Stimulated activated naive CD8-positive, alpha-beta T cell treated with anti-CD3 and anti-CD28 coated beads, Interleukin-15, amount 100 ng/mL, for 72 hours (primary cell): ENCODE results near the gene CELF1.
"Not testable (repeated sequence)": the region's sequence is repeated elsewhere in the genome, so short reads cannot be mapped to it uniquely, and the experiment has no call there.

Experiments
- ATAC-seq: fragments of 150-1000 bp; cut with Tn5 transposase; 2 replicates; pipeline ENCODE4 v1.10.0; 2021; ENCODE audit warnings: mild to moderate bottlenecking, moderate library complexity
- DNase-seq, 2 donors: peaks; one replicate each; pipeline ENCODE4 v3.0.0; 2021 to 2022
- H3K27ac Mint-ChIP-seq, 2 donors: one replicate each; pipeline ENCODE4 v1.8.0; 2022; ENCODE audit warnings: mild to moderate bottlenecking in 2 of 2, mixed read lengths in 2 of 2, moderate library complexity in 2 of 2
- H3K27me3 Mint-ChIP-seq: one replicate; pipeline ENCODE4 v1.8.0; 2022; ENCODE audit warnings: mixed read lengths
- H3K4me1 Mint-ChIP-seq: one replicate; pipeline ENCODE4 v1.8.0; 2022; ENCODE audit warnings: mild to moderate bottlenecking, mixed read lengths
- H3K4me3 Mint-ChIP-seq, 2 donors: one replicate each; pipeline ENCODE4 v1.8.0; 2022; ENCODE audit warnings: mild to moderate bottlenecking in 2 of 2, mixed read lengths in 2 of 2, moderate library complexity in 1 of 2
- H3K9me3 Mint-ChIP-seq, 2 donors: one replicate each; pipeline ENCODE4 v1.8.0; 2022; ENCODE audit warnings: mixed read lengths in 2 of 2

Gene CELF1

GRCh38 chr11:47469361-47470179 is 83.4 kb downstream of the CELF1 start:
- H3K4me1 Mint-ChIP-seq: peaks cover 14% of the 10 kb centered on the region
- H3K9me3 Mint-ChIP-seq: no peaks in the 10 kb centered on the region
- ATAC-seq (peak; percentile 37), DNase-seq (no peak)
- peak overlapping the region; percentile 83 to 85 for H3K27ac Mint-ChIP-seq
- no peak overlapping the region for H3K4me3 Mint-ChIP-seq
- no peaks in the 10 kb centered on the region for H3K27me3 Mint-ChIP-seq

- Mint-ChIP-seq H3K4me3 (no peak overlapping the region), H3K27me3 (no peaks in the 10 kb centered on the region), H3K4me1 (peaks cover 14% of the 10 kb centered on the region), H3K27ac (peak overlapping the region in 1 of 2 donors; percentile 83), H3K9me3 (no peaks in the 10 kb centered on the region)
- no peak for DNase-seq
- no peak for ATAC-seq
These were observed 84.2 kb downstream of the CELF1 start for GRCh38 chr11:47468598-47469214.

- no peak for ATAC-seq
- no peak for DNase-seq
- Mint-ChIP-seq H3K27ac (no peak overlapping the region), H3K4me1 (peaks cover 14% of the 10 kb centered on the region), H3K4me3 (no peak overlapping the region), H3K9me3 (no peaks in the 10 kb centered on the region), H3K27me3 (no peaks in the 10 kb centered on the region)
These were observed 85.6 kb downstream of the CELF1 start for GRCh38 chr11:47467357-47467756.

- no peak overlapping the region for H3K27ac Mint-ChIP-seq
- DNase-seq: no peak
These were observed 86.2 kb downstream of the CELF1 start for GRCh38 chr11:47466701-47467250.

GRCh38 chr11:47466201-47466600 is 86.7 kb downstream of the CELF1 start:
- no peaks in the 10 kb centered on the region for H3K9me3 Mint-ChIP-seq
- ATAC-seq (no peak), DNase-seq (no peak)
- H3K27ac Mint-ChIP-seq: peak overlapping the region in 1 of 2 donors; percentile 19
- peaks cover 14% of the 10 kb centered on the region for H3K4me1 Mint-ChIP-seq
- no peaks in the 10 kb centered on the region for H3K27me3 Mint-ChIP-seq
- no peak overlapping the region for H3K4me3 Mint-ChIP-seq

More at GRCh38 chr11:47466701-47467250, 86.2 kb downstream of the CELF1 start:
- Mint-ChIP-seq H3K9me3 (no peaks in the 10 kb centered on the region), H3K4me1 (peaks cover 14% of the 10 kb centered on the region), H3K4me3 (no peak overlapping the region), H3K27me3 (no peaks in the 10 kb centered on the region)
- ATAC-seq: no peak

- Mint-ChIP-seq H3K27ac (no peak overlapping the region), H3K9me3 (no peaks in the 10 kb centered on the region), H3K4me1 (peaks cover 20% of the 10 kb centered on the region), H3K4me3 (no peak overlapping the region), H3K27me3 (no peaks in the 10 kb centered on the region)
- ATAC-seq: no peak
- no peak for DNase-seq
These were observed 88.4 kb downstream of the CELF1 start for GRCh38 chr11:47464483-47464882.

GRCh38 chr11:47461876-47462275 is 91.1 kb downstream of the CELF1 start:
- peaks cover 8% of the 10 kb centered on the region for H3K4me1 Mint-ChIP-seq
- H3K9me3 Mint-ChIP-seq: no peaks in the 10 kb centered on the region
- no peaks in the 10 kb centered on the region for H3K27me3 Mint-ChIP-seq
- no peak for ATAC-seq
- DNase-seq: no peak
- no peak overlapping the region for H3K4me3 Mint-ChIP-seq
- peak overlapping the region in 1 of 2 donors; percentile 44 for H3K27ac Mint-ChIP-seq

GRCh38 chr11:47460571-47461235 is 92.2 kb downstream of the CELF1 start:
- peaks cover 6% of the 10 kb centered on the region for H3K4me1 Mint-ChIP-seq
- H3K4me3 Mint-ChIP-seq: no peak overlapping the region
- no peak for ATAC-seq
- no peak for DNase-seq
- peak overlapping the region in 1 of 2 donors; percentile 56 for H3K27ac Mint-ChIP-seq
- H3K27me3 Mint-ChIP-seq: no peaks in the 10 kb centered on the region
- H3K9me3 Mint-ChIP-seq: no peaks in the 10 kb centered on the region

GRCh38 chr11:47454258-47454671 is 98.7 kb downstream of the CELF1 start:
- not testable (repeated sequence) for H3K9me3 Mint-ChIP-seq, H3K4me1 Mint-ChIP-seq, H3K27me3 Mint-ChIP-seq, H3K4me3 Mint-ChIP-seq
- DNase-seq (peak; percentile 61 to 68), ATAC-seq (peak; percentile 95)
- H3K27ac Mint-ChIP-seq: peak overlapping the region in 1 of 2 donors; percentile 74

GRCh38 chr11:47453365-47453764 is 99.6 kb downstream of the CELF1 start:
- no peak overlapping the region for H3K27ac Mint-ChIP-seq
- DNase-seq: no peak

GRCh38 chr11:47451990-47452389 is 100.9 kb downstream of the CELF1 start:
- Mint-ChIP-seq H3K9me3 (no peaks in the 10 kb centered on the region), H3K27me3 (no peaks in the 10 kb centered on the region), H3K27ac (no peak overlapping the region), H3K4me3 (no peak overlapping the region), H3K4me1 (peaks cover 9% of the 10 kb centered on the region)
- ATAC-seq: no peak
- no peak for DNase-seq

More at GRCh38 chr11:47453365-47453764, 99.6 kb downstream of the CELF1 start:
- Mint-ChIP-seq H3K4me1 (peaks cover 9% of the 10 kb centered on the region), H3K9me3 (no peaks in the 10 kb centered on the region), H3K27me3 (no peaks in the 10 kb centered on the region), H3K4me3 (no peak overlapping the region)
- ATAC-seq: no peak

- ATAC-seq (no peak), DNase-seq (no peak)
- Mint-ChIP-seq H3K4me3 (no peak overlapping the region), H3K27me3 (no peaks in the 10 kb centered on the region), H3K27ac (no peak overlapping the region), H3K9me3 (no peaks in the 10 kb centered on the region), H3K4me1 (peaks cover 9% of the 10 kb centered on the region)
These were observed 101.5 kb downstream of the CELF1 start for GRCh38 chr11:47451436-47451835.

GRCh38 chr11:47449541-47449940 is 103.4 kb downstream of the CELF1 start:
- Mint-ChIP-seq H3K27ac (no peak overlapping the region), H3K4me1 (peaks cover 7% of the 10 kb centered on the region), H3K9me3 (no peaks in the 10 kb centered on the region), H3K27me3 (no peaks in the 10 kb centered on the region), H3K4me3 (no peak overlapping the region)
- DNase-seq (no peak), ATAC-seq (no peak)

- Mint-ChIP-seq H3K4me3 (no peak within 1 kb of the TSS), H3K27me3 (no peaks in the 10 kb centered on the region), H3K9me3 (no peaks in the 10 kb centered on the region), H3K27ac (no peak within 1 kb of the TSS), H3K4me1 (no peaks in the 10 kb centered on the region)
- DNase-seq (no peak), ATAC-seq (peak; percentile 24)
These were observed 104.1 kb downstream of the CELF1 start, which contains the start of gene RAPSN for GRCh38 chr11:47448566-47449427. RAPSN (minus strand) TSS chr11:47449136; CDS start chr11:47448964, 172 bp downstream.

- H3K27me3 Mint-ChIP-seq: no peaks in the 10 kb centered on the region
- H3K9me3 Mint-ChIP-seq: no peaks in the 10 kb centered on the region
- no peak overlapping the region for H3K4me3 Mint-ChIP-seq
- DNase-seq (no peak), ATAC-seq (peak; percentile 20)
- H3K4me1 Mint-ChIP-seq: no peaks in the 10 kb centered on the region
- H3K27ac Mint-ChIP-seq: peak overlapping the region in 1 of 2 donors; percentile 65
These were observed 105.0 kb downstream of the CELF1 start for GRCh38 chr11:47447906-47448305.
